Muscle layer of duodenum (tissue), 2 donors: ENCODE data around the gene FAM193B.

ENCODE experiments used
- H3K27ac ChIP-seq: one replicate; pipeline ENCODE4 v1.7.0; 2013; ENCODE audit warnings: mild to moderate bottlenecking, low read length
- H3K27me3 ChIP-seq: one replicate; pipeline ENCODE4 v1.7.0; 2013; ENCODE audit warnings: low read depth, mild to moderate bottlenecking, control low read depth, low read length
- H3K36me3 ChIP-seq, 2 donors: one replicate each; pipeline ENCODE4 v1.7.0; 2013; ENCODE audit warnings: low read length in 2 of 2, control low read depth in 1 of 2, mild to moderate bottlenecking in 1 of 2; ENCODE audit not compliant: insufficient read depth in 2 of 2, control insufficient read depth in 1 of 2
- H3K4me1 ChIP-seq, 2 donors: one replicate each; pipeline ENCODE4 v1.7.0; 2013; ENCODE audit warnings: low read length in 2 of 2, mild to moderate bottlenecking in 2 of 2, control low read depth in 1 of 2, moderate library complexity in 1 of 2; ENCODE audit not compliant: insufficient read depth in 2 of 2, control insufficient read depth in 1 of 2
- H3K4me3 ChIP-seq, 2 donors: one replicate each; pipeline ENCODE4 v1.7.0; 2013; ENCODE audit warnings: low read length in 2 of 2, low read depth in 1 of 2, mild to moderate bottlenecking in 1 of 2
- H3K9me3 ChIP-seq, 2 donors: one replicate each; pipeline ENCODE4 v1.7.0; 2013; ENCODE audit warnings: low read length in 2 of 2, control low read depth in 1 of 2, mild to moderate bottlenecking in 1 of 2; ENCODE audit not compliant: control insufficient read depth in 1 of 2
- donor health status: healthy.

Gene FAM193B

DNA sequence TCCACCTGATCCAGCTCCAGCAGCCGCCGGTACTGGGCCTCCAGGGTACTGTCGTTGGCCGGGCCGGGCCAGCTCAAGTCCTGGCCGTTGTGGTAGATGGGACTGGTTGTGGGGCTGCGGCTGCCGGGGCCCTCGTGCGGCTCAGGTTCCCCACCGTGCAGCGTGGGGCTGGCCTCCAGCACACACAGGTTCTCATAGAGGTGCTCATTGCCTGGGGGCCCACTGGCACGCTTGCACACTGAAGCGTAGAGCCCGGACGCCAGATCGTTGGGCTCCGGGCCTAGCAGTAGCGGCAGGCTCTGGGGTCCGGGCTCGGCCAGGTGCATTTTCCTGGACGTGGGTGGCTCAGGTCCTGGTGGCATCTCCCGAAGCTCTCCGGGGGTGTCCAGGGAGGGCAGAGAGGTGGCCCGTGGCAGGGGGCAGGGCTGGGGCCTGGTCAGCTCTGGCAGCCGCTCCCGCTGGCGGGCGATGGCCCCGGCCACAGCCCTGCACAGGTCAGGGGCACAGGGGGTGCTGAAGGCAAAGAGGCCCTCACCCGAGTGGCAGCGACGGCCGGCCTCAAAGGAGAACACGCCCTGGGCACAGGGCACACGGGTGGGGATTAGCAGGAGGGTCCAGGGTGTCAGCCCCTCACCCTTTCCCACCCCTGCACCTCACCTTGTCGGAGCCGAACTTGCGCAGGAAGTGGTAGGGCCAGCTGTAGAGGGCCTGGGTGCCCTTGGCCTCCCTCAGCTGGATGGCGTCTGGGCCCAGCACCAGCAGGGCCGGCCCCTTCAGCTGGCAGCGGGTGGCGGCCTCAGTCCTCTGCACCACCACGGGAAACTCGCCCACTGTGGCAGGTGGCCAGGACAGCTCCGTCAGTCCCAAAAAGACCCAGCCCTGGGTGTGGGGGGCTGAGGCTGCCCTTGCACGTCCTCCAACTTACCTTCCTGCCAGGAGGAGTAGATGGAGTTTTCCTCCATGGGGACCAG, 50.0 kb downstream of the FAM193B start:
- peaks cover 0 to 9% of the 10 kb centered on the region in 2 donors for H3K36me3 ChIP-seq
- no peaks in the 10 kb centered on the region for H3K27me3 ChIP-seq
- no peak overlapping the region for H3K27ac ChIP-seq
- H3K4me1 ChIP-seq, result peaks cover 4 to 12% of the 10 kb centered on the region in 2 donors
- H3K9me3 ChIP-seq, result no peaks in the 10 kb centered on the region
- H3K4me3 ChIP-seq, result no peak overlapping the region

DNA sequence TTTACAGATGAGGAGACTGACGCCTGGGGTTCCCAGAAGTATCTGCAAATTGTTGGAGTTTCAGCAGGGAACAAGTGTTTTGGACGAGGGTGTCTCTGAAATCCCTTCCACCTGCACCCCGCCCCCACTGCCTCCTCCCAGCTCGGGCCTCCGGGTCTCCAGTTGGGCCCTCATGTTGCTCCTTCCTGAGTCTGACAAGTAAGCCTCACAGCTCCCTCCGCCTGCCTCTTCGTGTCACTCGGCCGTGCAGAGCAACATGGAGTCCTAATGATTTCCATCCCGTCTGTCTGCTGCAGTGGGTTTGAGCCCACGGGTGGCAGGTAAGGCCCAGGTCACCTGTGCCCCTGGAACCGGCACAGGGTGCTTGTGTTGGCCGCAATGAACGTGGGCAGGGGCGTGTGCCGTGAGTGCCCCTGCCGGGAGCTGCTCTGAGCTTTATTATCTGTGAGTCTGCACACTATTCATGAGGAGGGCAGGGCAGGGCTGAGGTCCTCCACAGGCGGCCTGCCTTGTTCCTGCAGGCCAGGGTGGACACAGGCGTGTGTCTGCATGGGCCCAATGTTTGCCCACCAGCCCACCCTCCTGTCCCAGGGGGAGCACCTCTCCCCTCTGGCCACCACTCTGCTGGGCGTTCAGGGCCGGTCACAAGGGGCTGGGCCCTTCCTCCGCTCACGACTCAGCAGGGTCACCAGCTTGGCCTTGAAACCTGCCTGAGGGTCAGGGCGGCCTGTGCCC, 50.8 kb downstream of the FAM193B start:
- Histone ChIP-seq H3K27ac (no peak overlapping the region), H3K4me1 (peaks cover 4 to 13% of the 10 kb centered on the region in 2 donors), H3K9me3 (no peaks in the 10 kb centered on the region), H3K27me3 (no peaks in the 10 kb centered on the region), H3K36me3 (peaks cover 0 to 9% of the 10 kb centered on the region in 2 donors), H3K4me3 (no peak overlapping the region)

DNA sequence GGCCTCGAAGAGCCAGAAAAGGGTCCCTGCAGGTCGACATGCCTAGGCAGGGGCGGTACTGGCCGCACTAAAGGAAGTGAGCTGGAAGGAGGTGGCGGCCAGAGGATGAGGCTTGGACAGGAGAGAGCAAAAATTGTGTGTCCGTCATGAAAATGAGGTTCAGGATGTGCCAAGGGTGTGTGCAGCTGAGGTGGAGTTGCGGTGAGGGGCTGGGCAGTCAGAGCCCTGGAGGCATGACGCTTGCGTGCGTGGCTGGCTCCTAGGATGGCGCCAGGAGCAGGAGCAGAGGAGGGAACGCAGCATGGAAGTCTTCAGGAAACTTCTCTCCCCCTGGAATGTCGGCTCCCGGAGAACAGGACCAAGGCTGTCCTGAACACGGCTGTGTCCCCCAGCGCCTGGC, 51.5 kb downstream of the FAM193B start:
- peaks cover 0 to 9% of the 10 kb centered on the region in 2 donors for H3K36me3 ChIP-seq
- no peak overlapping the region for H3K27ac ChIP-seq
- H3K4me3 ChIP-seq, result no peak overlapping the region
- no peaks in the 10 kb centered on the region for H3K9me3 ChIP-seq
- no peaks in the 10 kb centered on the region for H3K27me3 ChIP-seq
- peaks cover 4 to 19% of the 10 kb centered on the region in 2 donors for H3K4me1 ChIP-seq

DNA sequence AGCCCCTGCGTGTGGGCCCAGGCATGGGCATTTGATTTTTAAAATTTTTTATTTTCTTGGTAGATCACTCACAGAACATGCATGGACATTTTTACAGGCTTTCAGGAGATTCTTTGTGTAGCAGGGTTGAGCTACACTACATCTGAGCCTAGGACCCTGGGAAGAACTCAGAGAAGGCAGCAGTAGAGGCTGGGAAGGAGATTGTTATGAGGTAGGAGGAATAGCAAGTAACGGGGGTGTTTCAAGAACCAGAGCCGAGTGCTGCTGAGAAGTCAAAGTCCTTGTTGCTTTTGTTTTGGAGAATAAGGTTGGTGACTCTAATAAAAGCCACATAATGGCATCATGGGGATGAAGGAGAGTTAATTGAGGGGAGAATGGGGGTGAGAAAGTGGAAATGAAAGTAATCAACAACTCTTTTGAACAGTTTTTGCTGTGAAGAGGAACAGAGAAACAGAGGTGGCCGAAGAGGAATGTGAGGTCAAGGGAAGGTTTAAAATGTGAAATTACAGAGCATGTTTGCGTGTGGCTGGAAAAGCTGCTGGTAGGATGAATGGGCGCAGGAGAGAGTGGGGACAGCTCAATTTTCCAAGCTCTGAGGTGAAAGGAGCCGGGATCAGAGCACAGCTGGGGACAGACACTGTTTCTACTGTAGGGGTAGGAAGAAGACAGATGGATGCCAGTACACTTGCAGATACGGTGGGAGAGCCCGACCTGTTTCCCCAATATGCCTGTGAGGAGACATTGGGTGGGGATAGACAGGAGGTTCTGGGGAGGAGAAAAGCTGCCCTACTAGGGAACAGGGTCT, 52.3 kb downstream of the FAM193B start:
- peaks cover 4 to 21% of the 10 kb centered on the region in 2 donors for H3K4me1 ChIP-seq
- no peaks in the 10 kb centered on the region for H3K27me3 ChIP-seq
- H3K36me3 ChIP-seq, result peaks cover 0 to 9% of the 10 kb centered on the region in 2 donors
- H3K4me3 ChIP-seq, result no peak overlapping the region
- no peak overlapping the region for H3K27ac ChIP-seq
- H3K9me3 ChIP-seq, result no peaks in the 10 kb centered on the region

DNA sequence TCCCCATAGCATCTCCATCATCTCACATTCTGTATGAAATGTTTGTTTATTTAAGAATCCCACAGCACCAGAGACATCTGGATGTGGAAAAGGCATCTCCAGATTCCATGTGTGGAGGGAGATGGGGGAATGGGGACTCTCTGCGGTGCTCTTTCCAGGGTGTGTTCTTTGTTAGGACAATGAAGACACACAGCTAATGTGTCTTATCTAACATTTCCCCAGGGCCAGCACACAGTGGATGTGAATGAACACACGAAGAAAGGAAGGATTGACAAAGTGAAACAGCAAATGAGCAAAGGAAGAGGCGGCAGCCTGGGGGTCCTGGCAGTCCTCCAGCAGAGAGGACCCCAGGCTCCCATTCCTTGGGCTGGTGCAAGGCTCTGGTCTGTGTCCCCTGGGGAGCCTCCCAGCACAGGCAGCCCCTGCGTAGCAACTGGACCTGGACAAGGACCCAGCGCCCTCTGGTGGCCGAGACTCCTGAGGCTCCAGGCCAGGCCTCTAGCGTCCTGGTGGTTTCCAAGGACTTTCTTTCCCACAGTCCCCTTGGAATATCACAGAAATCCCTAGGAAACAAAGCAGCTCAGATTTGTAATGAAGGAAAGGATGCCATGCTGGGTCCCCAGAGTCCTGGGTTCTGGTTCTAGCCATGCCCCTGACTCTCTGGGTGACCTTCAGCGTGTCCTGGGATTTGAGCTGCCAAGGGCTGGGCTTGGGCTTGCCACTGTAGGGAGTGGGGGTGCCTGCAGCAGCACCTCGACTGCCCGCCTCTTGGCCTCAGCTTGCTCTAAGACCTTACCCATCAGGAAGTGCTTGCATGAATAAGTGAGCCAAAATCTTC, 53.5 kb downstream of the FAM193B start:
- H3K4me3 ChIP-seq, result no peak overlapping the region
- H3K27ac ChIP-seq, result no peak overlapping the region
- peaks cover 0 to 9% of the 10 kb centered on the region in 2 donors for H3K36me3 ChIP-seq
- no peaks in the 10 kb centered on the region for H3K9me3 ChIP-seq
- H3K27me3 ChIP-seq, result no peaks in the 10 kb centered on the region
- peaks cover 4 to 27% of the 10 kb centered on the region in 2 donors for H3K4me1 ChIP-seq

DNA sequence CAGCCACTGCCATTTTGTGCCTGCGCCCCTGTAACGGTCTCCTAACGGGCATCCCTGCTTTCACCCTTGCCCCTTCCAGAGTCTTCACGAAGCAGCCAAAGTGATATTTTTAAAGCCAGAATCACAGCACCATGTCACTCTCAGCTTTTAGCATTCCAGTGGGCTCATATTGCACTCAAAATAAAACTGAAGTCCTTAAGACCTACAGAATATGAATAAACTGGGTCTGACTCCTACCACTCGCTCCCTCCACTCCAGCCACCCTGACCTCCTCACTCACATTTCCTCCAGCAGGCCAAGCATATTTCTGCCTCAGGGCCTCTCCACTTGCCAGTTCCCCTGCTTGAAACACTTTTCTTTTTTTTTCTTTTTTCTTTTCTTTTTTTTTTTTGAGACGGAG, 54.5 kb downstream of the FAM193B start:
- Histone ChIP-seq H3K4me3 (no peak overlapping the region), H3K27ac (no peak overlapping the region), H3K36me3 (peaks cover 0 to 16% of the 10 kb centered on the region in 2 donors), H3K4me1 (peaks cover 4 to 37% of the 10 kb centered on the region in 2 donors), H3K9me3 (no peaks in the 10 kb centered on the region), H3K27me3 (no peaks in the 10 kb centered on the region)

DNA sequence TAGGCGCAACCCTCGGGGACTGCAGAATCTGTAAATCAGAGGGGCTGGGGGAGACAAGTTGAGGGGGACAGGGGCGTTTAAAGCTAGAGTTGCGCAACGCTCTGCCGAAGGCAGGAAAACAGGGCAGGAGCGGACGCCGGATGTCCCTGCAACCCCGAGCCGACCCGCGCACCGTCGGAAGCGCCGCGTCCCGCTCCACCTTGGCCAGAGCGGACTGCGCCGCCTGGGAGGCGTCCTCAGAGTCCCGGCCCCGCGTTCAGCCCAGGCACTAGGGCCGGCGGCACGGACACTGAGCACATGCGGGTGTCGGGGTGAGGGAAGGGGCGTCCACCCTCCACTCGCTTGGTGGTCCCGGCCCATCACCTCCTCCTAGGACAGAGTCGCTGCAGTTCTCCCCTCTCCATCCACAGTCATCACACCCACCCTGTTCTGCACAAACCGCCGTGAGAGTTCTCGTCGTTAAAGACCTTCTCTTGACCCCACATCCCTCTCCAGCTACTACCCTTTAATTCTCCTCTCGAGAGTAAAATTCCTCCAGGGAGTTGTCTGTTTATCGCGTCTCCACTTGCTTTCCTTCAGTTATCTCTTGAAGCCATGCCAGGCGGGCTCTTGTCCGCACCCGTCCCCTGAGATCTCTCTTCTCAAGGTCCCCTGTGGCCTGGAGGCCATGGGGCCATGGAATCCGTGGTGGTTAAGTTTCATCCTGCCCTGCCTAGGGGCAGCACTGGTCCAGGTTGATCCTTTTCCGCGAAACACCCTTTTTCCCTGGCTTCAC, 56.2 kb downstream of the FAM193B start:
- Histone ChIP-seq H3K4me3 (peak overlapping the region; percentile 62 to 88), H3K27ac (peak overlapping the region; percentile 39), H3K4me1 (peaks cover 15 to 53% of the 10 kb centered on the region in 2 donors), H3K27me3 (no peaks in the 10 kb centered on the region), H3K36me3 (peaks cover 4 to 19% of the 10 kb centered on the region in 2 donors), H3K9me3 (no peaks in the 10 kb centered on the region)

DNA sequence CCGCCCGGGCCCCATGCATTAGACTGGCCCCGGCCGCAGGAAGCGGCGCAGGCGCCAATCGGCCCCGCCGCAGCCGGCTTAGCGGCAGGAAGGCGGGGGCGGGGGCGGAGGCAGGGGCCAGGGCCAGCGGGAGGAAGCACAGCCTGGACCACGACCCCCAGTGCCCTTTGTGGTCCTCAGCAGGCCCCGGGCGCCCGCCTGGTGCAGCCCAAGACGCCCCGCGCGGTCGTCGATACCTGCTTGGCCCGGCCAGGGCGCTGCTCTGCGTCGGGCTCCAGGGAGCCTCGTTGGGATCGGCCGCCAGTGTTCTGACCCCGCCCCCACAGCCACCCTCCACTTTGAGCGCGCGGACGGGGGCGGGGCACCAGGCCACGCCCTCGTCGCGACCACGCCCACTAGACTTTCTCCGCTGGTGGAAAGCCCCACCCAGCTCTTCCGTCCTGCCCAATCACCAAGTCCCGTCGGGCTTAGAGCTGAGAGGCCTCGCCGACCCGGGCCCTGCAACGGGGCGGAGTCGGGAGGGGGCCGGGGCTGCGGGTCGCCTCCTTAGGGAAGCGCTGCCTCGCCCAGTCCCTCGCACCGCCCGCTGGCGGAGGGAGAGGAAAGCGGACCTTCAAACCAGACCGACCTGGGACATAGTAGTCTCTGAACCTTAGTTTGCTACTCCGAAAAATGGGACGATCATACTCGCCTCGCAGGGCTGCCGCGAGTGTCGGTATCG, 56.9 kb downstream of the FAM193B start, which contains the start of gene PDLIM7:
Gene PDLIM7 (minus strand): TSS at position 313 of the 721 bp plus-strand sequence. CDS start 1,092 bp downstream, outside the sequence.
- peak within 1 kb of the TSS; percentile 62 to 88 for H3K4me3 ChIP-seq
- peaks cover 4 to 21% of the 10 kb centered on the region in 2 donors for H3K36me3 ChIP-seq
- peaks cover 22 to 61% of the 10 kb centered on the region in 2 donors for H3K4me1 ChIP-seq
- H3K27ac ChIP-seq, result peak within 1 kb of the TSS; percentile 90
- H3K9me3 ChIP-seq, result no peaks in the 10 kb centered on the region
- no peaks in the 10 kb centered on the region for H3K27me3 ChIP-seq

DNA sequence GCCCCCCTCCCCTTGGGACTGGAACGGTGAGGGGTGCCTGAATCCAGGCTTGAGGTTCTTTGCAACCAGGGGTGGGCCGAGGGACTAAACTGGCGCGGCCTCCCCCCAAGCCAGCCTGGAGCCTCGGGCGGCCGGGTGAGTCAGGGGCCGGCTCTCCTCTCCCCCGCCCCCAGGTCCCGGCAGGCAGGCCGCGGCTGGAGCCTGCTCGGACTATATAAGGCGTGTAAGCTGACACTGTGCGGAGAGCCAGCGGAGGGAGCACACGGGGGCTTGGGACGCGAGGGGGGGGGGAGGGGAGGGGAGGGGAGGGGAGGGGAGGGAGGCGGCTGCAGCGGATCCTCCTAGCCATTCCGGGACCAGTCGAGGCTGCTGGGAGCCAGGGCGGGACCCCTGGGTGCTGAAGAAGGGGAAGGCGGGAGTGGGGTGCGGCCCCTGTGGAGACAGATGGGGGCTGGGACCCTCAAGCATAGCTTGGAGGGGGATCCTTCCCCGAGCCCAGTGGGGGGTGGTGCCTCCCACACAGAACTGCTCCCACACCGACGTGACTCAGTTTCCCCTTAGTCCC, 57.6 kb downstream of the FAM193B start:
- Histone ChIP-seq H3K27me3 (no peaks in the 10 kb centered on the region), H3K4me1 (peaks cover 23 to 67% of the 10 kb centered on the region in 2 donors), H3K36me3 (peaks cover 4 to 27% of the 10 kb centered on the region in 2 donors), H3K27ac (peak overlapping the region; percentile 90), H3K9me3 (no peaks in the 10 kb centered on the region), H3K4me3 (peak overlapping the region; percentile 62 to 88)
